IMR-90 (cell line): Measurements from ENCODE around the gene RBMS3. TPM values are rescaled to one million over a fixed set of nuclear protein-coding genes. Genes with fewer than 3 reads are reported as not detected.

Experiments
- ATAC-seq: fragments of 200-7000 bp; cut with Tn5 transposase; 2 replicates; pipeline ENCODE4 v1.9.1; 2020; ENCODE audit warnings: low read depth, mild to moderate bottlenecking, moderate library complexity
- BruUV-seq: library from RNA; stranded (reverse); fragments of 400-500 nt; replicated peaks from 2 replicates; lab custom pipeline; 2021; lab: Mats Ljungman, UMichigan
- CTCF ChIA-PET: fragments of 300-600 bp; formaldehyde crosslinking; extraction: SDS; loops from one replicate; lab custom pipeline; 2021; ENCODE audit warnings: antibody characterized with exemption; lab: Yijun Ruan, JAX
- POLR2A ChIA-PET: fragments of 300-600 bp; sonication (Branson Sonifier 250); formaldehyde crosslinking; loops from one replicate; lab custom pipeline; 2022; ENCODE audit warnings: antibody characterized with exemption; ENCODE audit not compliant: unreplicated experiment; lab: Charles Lee
- DNase-seq: peaks from one replicate; pipeline ENCODE4 v3.0.0; 2013
- H2AFZ ChIP-seq: replicated peaks from 2 replicates; pipeline ENCODE3; 2013; ENCODE audit warnings: low read length, mild to moderate bottlenecking; ENCODE audit not compliant: poor library complexity
- H2AK5ac ChIP-seq: 2 replicates; pipeline ENCODE4 v1.6.1; 2013; ENCODE audit warnings: low read depth, low read length, inconsistent platforms
- H2AK9ac ChIP-seq: replicated peaks from 2 replicates; pipeline ENCODE3; 2013; ENCODE audit warnings: mild to moderate bottlenecking, low read depth, low read length, moderate library complexity; ENCODE audit not compliant: poor library complexity
- H2BK120ac ChIP-seq: 2 replicates; pipeline ENCODE4 v1.6.1; 2013; ENCODE audit warnings: low read depth, low read length, inconsistent platforms
- H2BK15ac ChIP-seq: 3 replicates; pipeline ENCODE4 v1.6.1; 2013; ENCODE audit warnings: low read depth, low read length, inconsistent platforms
- H2BK20ac ChIP-seq: 2 replicates; pipeline ENCODE4 v1.6.1; 2013; ENCODE audit warnings: low read depth, mild to moderate bottlenecking, inconsistent platforms, low read length, moderate library complexity
- H2BK5ac ChIP-seq: 2 replicates; pipeline ENCODE4 v1.6.1; 2013; ENCODE audit warnings: mild to moderate bottlenecking, low read depth, low read length, inconsistent platforms; ENCODE audit not compliant: poor library complexity, severe bottlenecking
- H3K14ac ChIP-seq: replicated peaks from 2 replicates; pipeline ENCODE4 v1.6.1; 2013; ENCODE audit warnings: low read depth, low read length, inconsistent platforms
- H3K18ac ChIP-seq: 2 replicates; pipeline ENCODE4 v1.6.1; 2013; ENCODE audit warnings: low read depth, low read length, control low read depth
- H3K23ac ChIP-seq: 2 replicates; pipeline ENCODE4 v1.6.1; 2013; ENCODE audit warnings: low read depth, low read length, inconsistent platforms
- H3K27ac ChIP-seq: 2 replicates; pipeline ENCODE4 v1.5.1; 2013; ENCODE audit warnings: mild to moderate bottlenecking, control low read depth, low read length; ENCODE audit not compliant: insufficient read depth
- H3K27me3 ChIP-seq: 2 replicates; pipeline ENCODE4 v1.6.1; 2013; ENCODE audit warnings: low read length; ENCODE audit not compliant: control insufficient read depth, insufficient read depth
- H3K36me3 ChIP-seq: 2 replicates; pipeline ENCODE4 v1.6.1; 2013; ENCODE audit warnings: low read length, mixed read lengths; ENCODE audit not compliant: control insufficient read depth, insufficient read depth
- H3K4ac ChIP-seq: 2 replicates; pipeline ENCODE4 v1.6.1; 2013; ENCODE audit warnings: low read depth, low read length, inconsistent platforms
- H3K4me1 ChIP-seq: 2 replicates; pipeline ENCODE4 v1.6.1; 2013; ENCODE audit warnings: low read length, mixed read lengths; ENCODE audit not compliant: control insufficient read depth, insufficient read depth
- H3K4me2 ChIP-seq: 2 replicates; pipeline ENCODE4 v1.6.1; 2013; ENCODE audit warnings: low read depth, mild to moderate bottlenecking, control low read depth, low read length, moderate library complexity
- H3K4me3 ChIP-seq: 2 replicates; pipeline ENCODE4 v1.5.1; 2013; ENCODE audit warnings: low read depth, mild to moderate bottlenecking, control low read depth, low read length, moderate library complexity; ENCODE audit not compliant: insufficient read depth
- H3K56ac ChIP-seq: 2 replicates; pipeline ENCODE4 v1.6.1; 2013; ENCODE audit warnings: low read length, inconsistent platforms; ENCODE audit not compliant: insufficient read depth; ENCODE audit errors: extremely low read depth
- H3K79me1 ChIP-seq, 2 experiments: 2 replicates each; pipeline ENCODE4 v1.6.1; 2013; ENCODE audit warnings: low read length in 2 of 2, inconsistent platforms in 1 of 2, low read depth in 1 of 2
- H3K9ac ChIP-seq: 2 replicates; pipeline ENCODE4 v1.6.1; 2013; ENCODE audit warnings: low read depth, low read length, control low read depth
- H3K9me1 ChIP-seq: 2 replicates; pipeline ENCODE4 v1.6.1; 2013; ENCODE audit warnings: low read length, inconsistent platforms; ENCODE audit not compliant: insufficient read depth
- H3K9me3 ChIP-seq: 2 replicates; pipeline ENCODE4 v1.6.1; 2013; ENCODE audit warnings: low read length; ENCODE audit not compliant: control insufficient read depth, insufficient read depth
- H4K20me1 ChIP-seq: 2 replicates; pipeline ENCODE4 v1.6.1; 2013; ENCODE audit warnings: low read length, inconsistent platforms; ENCODE audit not compliant: insufficient read depth
- H4K5ac ChIP-seq: 2 replicates; pipeline ENCODE4 v1.6.1; 2013; ENCODE audit warnings: mild to moderate bottlenecking, low read depth, low read length, control low read depth
- H4K8ac ChIP-seq, 2 experiments: 2 replicates each; pipeline ENCODE4 v1.6.1; 2013; ENCODE audit warnings: low read depth in 2 of 2, low read length in 2 of 2, control low read depth in 1 of 2, inconsistent platforms in 1 of 2
- H4K91ac ChIP-seq: 2 replicates; pipeline ENCODE4 v1.6.1; 2013; ENCODE audit warnings: low read depth, low read length, inconsistent platforms; ENCODE audit not compliant: insufficient read depth
- BHLHE40 ChIP-seq: fragments of 150-350 bp; IDR thresholded peaks from 2 replicates; pipeline ENCODE4 v1.6.1; 2016; ENCODE audit warnings: mild to moderate bottlenecking, low read depth, low read length
- CEBPB ChIP-seq: IDR thresholded peaks from 2 replicates; pipeline ENCODE4 v1.6.1; 2012; ENCODE audit warnings: low read depth, low read length, improper control_type of control experiment
- CHD1 ChIP-seq: IDR thresholded peaks from 2 replicates; pipeline ENCODE4 v1.6.1; 2012; ENCODE audit warnings: low read depth, low read length, improper control_type of control experiment
- FOS ChIP-seq: fragments of 150-350 bp; IDR thresholded peaks from 2 replicates; pipeline ENCODE4 v1.6.1; 2016; ENCODE audit warnings: low read depth, low read length
- MAFK ChIP-seq: IDR thresholded peaks from 2 replicates; pipeline ENCODE4 v1.6.1; 2012; ENCODE audit warnings: low read depth, low read length, improper control_type of control experiment
- MAZ ChIP-seq: IDR thresholded peaks from 2 replicates; pipeline ENCODE4 v1.6.1; 2012; ENCODE audit warnings: low read depth, mild to moderate bottlenecking, low read length, improper control_type of control experiment, moderate library complexity, borderline replicate concordance
- MXI1 ChIP-seq: IDR thresholded peaks from 2 replicates; pipeline ENCODE4 v1.6.1; 2012; ENCODE audit warnings: low read depth, mild to moderate bottlenecking, low read length, moderate library complexity, borderline replicate concordance
- NFE2L2 ChIP-seq: fragments of 150-350 bp; IDR thresholded peaks from 2 replicates; pipeline ENCODE4 v1.6.1; 2016; ENCODE audit warnings: low read depth, mild to moderate bottlenecking, low read length
- POLR2A ChIP-seq: IDR thresholded peaks from 2 replicates; pipeline ENCODE4 v1.6.1; 2012; ENCODE audit warnings: mild to moderate bottlenecking, low read depth, low read length
- RAD21 ChIP-seq: IDR thresholded peaks from 2 replicates; pipeline ENCODE4 v1.6.1; 2012; ENCODE audit warnings: low read length, improper control_type of control experiment
- RCOR1 ChIP-seq: IDR thresholded peaks from 2 replicates; pipeline ENCODE4 v1.6.1; 2012; ENCODE audit warnings: mild to moderate bottlenecking, low read length, improper control_type of control experiment; ENCODE audit not compliant: insufficient replicate concordance
- RFX5 ChIP-seq: IDR thresholded peaks from 2 replicates; pipeline ENCODE4 v1.8.0; 2012; ENCODE audit warnings: low read depth, mild to moderate bottlenecking, low read length, moderate library complexity
- SMC3 ChIP-seq: fragments of 150-350 bp; IDR thresholded peaks from 2 replicates; pipeline ENCODE4 v1.6.1; 2016; ENCODE audit warnings: low read depth, mild to moderate bottlenecking, antibody characterized with exemption, low read length, moderate library complexity
- WGBS, 2 experiments: methylation state at CpG; one replicate each; pipeline versions ENCODE4 v1.1.5 to v1.1.7; 2013; ENCODE audit warnings: missing lambda C conversion rate in 2 of 2; ENCODE audit not compliant: insufficient read length in 1 of 2; ENCODE audit errors: extremely low coverage in 2 of 2; 5-methylcytosine and 5-hydroxymethylcytosine counted together
- dilution Hi-C: fragments of 300-500 bp; cut with HindIII; formaldehyde crosslinking; loops from one replicate; pipeline ENCODE4 v1.14.3; 2018; ENCODE audit warnings: low sequenced_read_pairs; ENCODE audit not compliant: unreplicated experiment
- in situ Hi-C: fragments of 300-500 bp; cut with MboI; formaldehyde crosslinking; loops from 3 replicates; pipeline ENCODE4 v1.14.3; 2019; ENCODE audit warnings: low sequenced_read_pairs, inconsistent platforms, mixed read lengths
- intact Hi-C: fragments of 100-400 bp; cut with micrococcal nuclease; formaldehyde crosslinking; loops from 2 replicates; pipeline ENCODE4 v1.10.0; 2022
- polyA plus RNA-seq, 3 experiments: library from polyadenylated mRNA; depleted of rRNA; stranded (reverse); fragments of >200 nt; gene quantifications; 2 replicates each; pipeline ENCODE4 v1.2.3, GENCODE V29; 2012; ENCODE audit warnings: low replicate concordance in 1 of 3
- total RNA-seq: library from RNA; depleted of rRNA; stranded (reverse); fragments of >200 nt; gene quantifications from 2 replicates; pipeline ENCODE4 v1.2.3, GENCODE V29; 2012
- TF ChIP-seq, protein P1 (sequence below): fragments of 150-350 bp; IDR thresholded peaks from 2 replicates; pipeline ENCODE4 v1.6.1; 2016; ENCODE audit warnings: low read depth, mild to moderate bottlenecking, low read length, moderate library complexity, borderline replicate concordance
- TF ChIP-seq, protein P2 (sequence below): fragments of 150-350 bp; IDR thresholded peaks from 2 replicates; pipeline ENCODE4 v1.6.1; 2017; ENCODE audit warnings: mild to moderate bottlenecking, antibody characterized with exemption, low read length, low read depth
- TF ChIP-seq, protein P3 (sequence below): conservative IDR thresholded peaks from 2 replicates; pipeline ENCODE4 v1.5.1; 2012; ENCODE audit warnings: mild to moderate bottlenecking, low read depth, low read length, improper control_type of control experiment

Gene RBMS3
- total and polyA plus RNA-seq, 2 of the 4 experiments (the other 2 are of a cell fraction): 15.2 to 127 TPM

DNA sequence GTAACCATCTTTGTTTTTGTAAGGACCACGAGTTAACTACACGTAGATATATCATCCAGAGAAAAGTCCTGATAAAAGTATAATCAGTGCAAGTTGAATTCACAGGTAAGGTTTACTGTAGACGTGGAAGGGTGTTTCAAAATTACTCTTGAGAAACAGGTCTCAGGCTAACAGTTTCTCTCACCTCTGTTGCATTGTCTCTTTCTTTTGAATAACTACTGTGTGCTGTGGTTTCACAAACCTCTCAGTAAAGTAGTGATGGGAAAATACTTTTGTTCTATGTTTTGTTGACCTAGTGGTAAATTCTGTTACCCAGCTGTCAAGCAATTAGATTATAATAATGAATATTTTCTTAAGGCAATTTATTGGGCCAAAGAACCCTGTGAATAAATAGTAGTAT, 75.2 kb downstream of the RBMS3 start:
- Histone ChIP-seq H4K91ac (no peak overlapping the region), H3K9me3 (no peaks in the 10 kb centered on the region), H4K8ac (no peak overlapping the region), H3K56ac (no peak overlapping the region), H3K4me1 (peaks cover 3% of the 10 kb centered on the region; the same call in 1 of the 2 replicates), H2AK9ac (no peak overlapping the region), H3K4ac (no peak overlapping the region), H2AFZ (no peak overlapping the region), H3K23ac (no peak overlapping the region), H3K9me1 (peaks cover 2% of the 10 kb centered on the region; the same call in 1 of the 2 replicates), H3K27me3 (no peaks in the 10 kb centered on the region), H3K27ac (no peak overlapping the region), H3K36me3 (no peaks in the 10 kb centered on the region), H2BK5ac (no peak overlapping the region), H2AK5ac (no peak overlapping the region), H2BK120ac (no peak overlapping the region), H4K5ac (no peak overlapping the region), H3K79me1 (peaks cover 3 to 23% of the 10 kb centered on the region in 2 experiments), H3K18ac (no peak overlapping the region), H3K4me3 (no peak overlapping the region), H4K20me1 (peaks cover 3% of the 10 kb centered on the region; the same call in 1 of the 2 replicates), H3K4me2 (no peak overlapping the region), H2BK20ac (no peak overlapping the region), H3K14ac (no peak overlapping the region), H3K9ac (no peak overlapping the region), H2BK15ac (no peak overlapping the region)
- TF ChIP-seq RFX5 (no peak), SMC3 (no peak), CEBPB (no peak), POLR2A (no peak), NFE2L2 (no peak), RAD21 (no peak), MAFK (no peak), RCOR1 (no peak), BHLHE40 (no peak), MXI1 (no peak), CHD1 (no peak), FOS (no peak), MAZ (no peak)
- TF ChIP-seq, protein P1, sequence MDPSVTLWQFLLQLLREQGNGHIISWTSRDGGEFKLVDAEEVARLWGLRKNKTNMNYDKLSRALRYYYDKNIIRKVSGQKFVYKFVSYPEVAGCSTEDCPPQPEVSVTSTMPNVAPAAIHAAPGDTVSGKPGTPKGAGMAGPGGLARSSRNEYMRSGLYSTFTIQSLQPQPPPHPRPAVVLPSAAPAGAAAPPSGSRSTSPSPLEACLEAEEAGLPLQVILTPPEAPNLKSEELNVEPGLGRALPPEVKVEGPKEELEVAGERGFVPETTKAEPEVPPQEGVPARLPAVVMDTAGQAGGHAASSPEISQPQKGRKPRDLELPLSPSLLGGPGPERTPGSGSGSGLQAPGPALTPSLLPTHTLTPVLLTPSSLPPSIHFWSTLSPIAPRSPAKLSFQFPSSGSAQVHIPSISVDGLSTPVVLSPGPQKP: no peak
- TF ChIP-seq, protein P2, sequence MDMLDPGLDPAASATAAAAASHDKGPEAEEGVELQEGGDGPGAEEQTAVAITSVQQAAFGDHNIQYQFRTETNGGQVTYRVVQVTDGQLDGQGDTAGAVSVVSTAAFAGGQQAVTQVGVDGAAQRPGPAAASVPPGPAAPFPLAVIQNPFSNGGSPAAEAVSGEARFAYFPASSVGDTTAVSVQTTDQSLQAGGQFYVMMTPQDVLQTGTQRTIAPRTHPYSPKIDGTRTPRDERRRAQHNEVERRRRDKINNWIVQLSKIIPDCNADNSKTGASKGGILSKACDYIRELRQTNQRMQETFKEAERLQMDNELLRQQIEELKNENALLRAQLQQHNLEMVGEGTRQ: no peak
- TF ChIP-seq, protein P3, sequence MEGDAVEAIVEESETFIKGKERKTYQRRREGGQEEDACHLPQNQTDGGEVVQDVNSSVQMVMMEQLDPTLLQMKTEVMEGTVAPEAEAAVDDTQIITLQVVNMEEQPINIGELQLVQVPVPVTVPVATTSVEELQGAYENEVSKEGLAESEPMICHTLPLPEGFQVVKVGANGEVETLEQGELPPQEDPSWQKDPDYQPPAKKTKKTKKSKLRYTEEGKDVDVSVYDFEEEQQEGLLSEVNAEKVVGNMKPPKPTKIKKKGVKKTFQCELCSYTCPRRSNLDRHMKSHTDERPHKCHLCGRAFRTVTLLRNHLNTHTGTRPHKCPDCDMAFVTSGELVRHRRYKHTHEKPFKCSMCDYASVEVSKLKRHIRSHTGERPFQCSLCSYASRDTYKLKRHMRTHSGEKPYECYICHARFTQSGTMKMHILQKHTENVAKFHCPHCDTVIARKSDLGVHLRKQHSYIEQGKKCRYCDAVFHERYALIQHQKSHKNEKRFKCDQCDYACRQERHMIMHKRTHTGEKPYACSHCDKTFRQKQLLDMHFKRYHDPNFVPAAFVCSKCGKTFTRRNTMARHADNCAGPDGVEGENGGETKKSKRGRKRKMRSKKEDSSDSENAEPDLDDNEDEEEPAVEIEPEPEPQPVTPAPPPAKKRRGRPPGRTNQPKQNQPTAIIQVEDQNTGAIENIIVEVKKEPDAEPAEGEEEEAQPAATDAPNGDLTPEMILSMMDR: no peak
- BruUV-seq: no TSS peak
- POLR2A ChIA-PET: no interaction called here
- in situ Hi-C loops: no loop called here
- dilution Hi-C loops: no loop called here
- DNase-seq (no peak), ATAC-seq (no peak)
- intact Hi-C loops: no loop called here
- CTCF ChIA-PET: no interaction called here
- no CpG with 5 or more reads among the region's 3 CpGs for WGBS, 2 experiments
